Ovary (tissue), 9 donors: Measurements from ENCODE around the gene CTAGE9. TPM values are rescaled to one million over a fixed set of nuclear protein-coding genes. Genes with fewer than 3 reads are reported as not detected.

Experiments used
- DNase-seq, 5 donors: peaks; one replicate each; pipeline ENCODE4 v3.0.0-alpha.2; 2019 to 2020
- H3K27ac ChIP-seq, 2 donors: fragments of 200-600 bp; one replicate each; pipeline versions ENCODE4 v1.5.1 to v1.8.0; 2019 to 2022
- H3K27me3 ChIP-seq: fragments of 200-600 bp; one replicate; pipeline ENCODE4 v1.8.0; 2022
- H3K36me3 ChIP-seq: fragments of 200-600 bp; sonication (generic); one replicate; pipeline ENCODE4 v1.5.1; 2019
- H3K4me1 ChIP-seq: one replicate; pipeline ENCODE4 v1.8.1; 2013; ENCODE audit warnings: mild to moderate bottlenecking, moderate library complexity; ENCODE audit not compliant: insufficient read depth
- H3K4me3 ChIP-seq: fragments of 200-600 bp; sonication (generic); one replicate; pipeline ENCODE4 v1.5.1; 2017
- H3K9me3 ChIP-seq, 2 donors: fragments of 200-600 bp in 1 of 2; sonication (generic) in 1 of 2; one replicate each; pipeline versions ENCODE4 v1.5.1 to v1.8.1; 2013 to 2019; ENCODE audit warnings: mild to moderate bottlenecking in 1 of 2, moderate library complexity in 1 of 2
- EP300 ChIP-seq: sonication (generic); formaldehyde crosslinking; IDR thresholded peaks from one replicate; pipeline ENCODE4 v1.6.1; 2017; ENCODE audit warnings: antibody characterized with exemption
- POLR2A ChIP-seq: fragments of 450-650 bp; IDR thresholded peaks from one replicate; pipeline ENCODE4 v1.6.1; 2017; ENCODE audit warnings: antibody characterized with exemption, mild to moderate bottlenecking, moderate library complexity
- WGBS, 3 donors: extraction: QIAGEN DNeasy Blood & Tissue Kit in 1 of 3; methylation state at CpG; one replicate each; pipeline versions ENCODE4 v1.1.5 to v1.1.7; 2013 to 2017; 5-methylcytosine and 5-hydroxymethylcytosine counted together
- intact Hi-C, 4 donors: fragments of 100-400 bp; cut with DNase I; formaldehyde crosslinking; loops; one replicate each; pipeline versions ENCODE4 v1.11.0 to v1.15.1; 2022 to 2023
- polyA plus RNA-seq, 2 donors: library from polyadenylated mRNA; stranded (reverse); fragments of 200-250 nt in 1 of 2; fragments of 350-450 nt in 1 of 2; fragmentation: Illumina TruSeq in 1 of 2; extraction: RNeasy Lipid Tissue Mini Kit (QIAGEN cat#74804) in 1 of 2; gene quantifications; one replicate each; pipeline ENCODE4 v1.2.3, GENCODE V29; 2013 to 2014
- total RNA-seq, 7 donors: library from RNA; depleted of rRNA in 2 of 7; stranded (reverse); fragments of >200 nt in 2 of 7; fragmentation: NEBNext Ultra II Directional in 3 of 7; extraction: Animal tissue kit (Norgen Biotek cat#: 25700) in 3 of 7; gene quantifications; one replicate each; pipeline versions ENCODE4 v1.1.0 to v1.2.4, GENCODE V29; 2016 to 2023
- TF ChIP-seq, protein P1 (sequence below), 3 donors: fragments of 450-650 bp in 2 of 3; fragments of 200-600 bp in 1 of 3; IDR thresholded peaks; one replicate each; pipeline versions ENCODE4 v1.5.1 to v1.8.0; 2016 to 2022; ENCODE audit warnings: antibody characterized with exemption in 3 of 3, mild to moderate bottlenecking in 1 of 3
- donor health status: DM: no; HTN: no; CAD: no; lungs with moderate emphysema.
- donor health status: DM: no; HTN: no; CAD: no.
- donor health status: Bipolar disorder and iron deficiency.
- donor health status: DM: yes; HTN: yes; CAD: no.
- donor health status: DM: no; HTN: no; CAD: no.
- donor health status: DM: yes; HTN: yes; CAD: no.

Gene CTAGE9
- total and polyA plus RNA-seq, 9 donors, result not detected

DNA sequence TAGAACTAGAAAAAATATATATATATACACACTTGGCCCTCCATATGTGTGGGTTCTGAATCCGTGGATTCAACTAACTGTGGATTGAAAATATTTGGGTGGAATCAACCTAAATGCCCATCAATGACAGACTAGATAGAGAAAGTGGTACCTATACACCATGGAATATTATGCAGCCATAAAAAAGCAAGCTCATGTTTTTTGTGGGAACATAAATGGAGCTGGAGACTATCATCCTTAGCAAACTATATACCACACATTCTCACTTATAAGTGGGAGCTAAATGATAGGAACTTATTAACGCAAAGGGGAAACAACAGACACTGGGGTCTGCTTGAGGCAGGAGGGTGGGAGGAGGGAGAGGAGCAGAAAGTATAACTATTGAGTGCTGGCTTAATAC lies 37.6 kb downstream of the CTAGE9 start:
- intact Hi-C loops, result no loop called here
- H3K4me1 ChIP-seq, result no peaks in the 10 kb centered on the region
- DNase-seq, result no peak
- H3K4me3 ChIP-seq, result no peak overlapping the region
- TF ChIP-seq, protein P1, sequence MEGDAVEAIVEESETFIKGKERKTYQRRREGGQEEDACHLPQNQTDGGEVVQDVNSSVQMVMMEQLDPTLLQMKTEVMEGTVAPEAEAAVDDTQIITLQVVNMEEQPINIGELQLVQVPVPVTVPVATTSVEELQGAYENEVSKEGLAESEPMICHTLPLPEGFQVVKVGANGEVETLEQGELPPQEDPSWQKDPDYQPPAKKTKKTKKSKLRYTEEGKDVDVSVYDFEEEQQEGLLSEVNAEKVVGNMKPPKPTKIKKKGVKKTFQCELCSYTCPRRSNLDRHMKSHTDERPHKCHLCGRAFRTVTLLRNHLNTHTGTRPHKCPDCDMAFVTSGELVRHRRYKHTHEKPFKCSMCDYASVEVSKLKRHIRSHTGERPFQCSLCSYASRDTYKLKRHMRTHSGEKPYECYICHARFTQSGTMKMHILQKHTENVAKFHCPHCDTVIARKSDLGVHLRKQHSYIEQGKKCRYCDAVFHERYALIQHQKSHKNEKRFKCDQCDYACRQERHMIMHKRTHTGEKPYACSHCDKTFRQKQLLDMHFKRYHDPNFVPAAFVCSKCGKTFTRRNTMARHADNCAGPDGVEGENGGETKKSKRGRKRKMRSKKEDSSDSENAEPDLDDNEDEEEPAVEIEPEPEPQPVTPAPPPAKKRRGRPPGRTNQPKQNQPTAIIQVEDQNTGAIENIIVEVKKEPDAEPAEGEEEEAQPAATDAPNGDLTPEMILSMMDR (IDR thresholded peaks at IDR 0.05), result no peak
- no peak for TF ChIP-seq EP300
- TF ChIP-seq POLR2A, result no peak
- H3K27me3 ChIP-seq, result no peaks in the 10 kb centered on the region
- WGBS, 3 donors, result 91 to 96% (median 93%) methylated on average over 2 of the region's 2 CpGs
- H3K9me3 ChIP-seq, result no peaks in the 10 kb centered on the region
- H3K36me3 ChIP-seq, result no peaks in the 10 kb centered on the region
- H3K27ac ChIP-seq, result no peak overlapping the region

- no peaks in the 10 kb centered on the region for H3K36me3 ChIP-seq
- no peak overlapping the region for H3K4me3 ChIP-seq
- intact Hi-C loops, result no loop called here
- 9 to 26% (median 9%) methylated on average over 1 of the region's 1 CpG for WGBS, 3 donors
- H3K27ac ChIP-seq, result no peak overlapping the region
- DNase-seq, result no peak
- no peaks in the 10 kb centered on the region for H3K4me1 ChIP-seq
- TF ChIP-seq EP300 (no peak), POLR2A (no peak)
- TF ChIP-seq, protein P1 (IDR thresholded peaks at IDR 0.05), result no peak
- H3K27me3 ChIP-seq, result no peaks in the 10 kb centered on the region
- H3K9me3 ChIP-seq, result no peaks in the 10 kb centered on the region
These were observed 40.9 kb downstream of the CTAGE9 start for GRCh38 chr6:131669891-131670290.

DNA sequence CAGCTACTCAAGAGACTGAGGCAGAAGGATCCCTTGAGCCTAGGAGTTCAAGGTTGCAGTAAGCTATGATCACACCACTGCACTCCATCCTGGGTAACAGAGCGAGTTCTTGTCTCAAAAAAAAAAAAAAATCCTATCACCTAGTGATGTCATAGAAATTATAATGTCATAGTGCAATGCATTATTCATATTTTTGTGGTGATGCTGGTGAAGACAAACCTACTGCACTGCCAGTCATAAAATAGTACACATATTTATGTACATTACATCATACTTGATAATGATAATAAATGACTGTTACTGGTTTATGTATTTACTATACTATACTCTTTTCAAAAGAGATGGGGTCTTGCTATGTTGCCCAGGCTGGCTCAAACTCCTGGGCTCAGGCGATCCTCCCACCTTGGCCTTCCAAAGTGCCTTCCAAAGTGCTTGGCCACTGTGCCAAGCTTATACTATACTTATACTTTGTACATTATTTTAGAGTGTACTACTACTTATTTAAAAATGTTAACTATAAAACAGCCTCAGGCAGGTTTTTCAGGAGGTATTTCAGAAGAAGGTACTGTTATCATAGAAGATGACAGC lies 47.1 kb downstream of the CTAGE9 start:
- Histone ChIP-seq H3K9me3 (no peaks in the 10 kb centered on the region), H3K36me3 (no peaks in the 10 kb centered on the region), H3K4me3 (no peak overlapping the region), H3K4me1 (no peaks in the 10 kb centered on the region), H3K27ac (no peak overlapping the region), H3K27me3 (no peaks in the 10 kb centered on the region)
- DNase-seq, result no peak
- intact Hi-C loops, result no loop called here
- WGBS, 3 donors, result 93 to 95% (median 94%) methylated on average over 2 of the region's 2 CpGs
- TF ChIP-seq, protein P1 (IDR thresholded peaks at IDR 0.05), result no peak
- TF ChIP-seq POLR2A, result no peak
- no peak for TF ChIP-seq EP300

GRCh38 chr6:131660195-131660594 lies 50.6 kb downstream of the CTAGE9 start:
- Histone ChIP-seq H3K4me3 (no peak overlapping the region), H3K9me3 (no peaks in the 10 kb centered on the region), H3K36me3 (no peaks in the 10 kb centered on the region), H3K4me1 (no peaks in the 10 kb centered on the region), H3K27me3 (no peaks in the 10 kb centered on the region), H3K27ac (no peak overlapping the region)
- WGBS, 3 donors, result 76 to 93% (median 81%) methylated on average over 1 of the region's 1 CpG
- intact Hi-C loops, result no loop called here
- no peak for TF ChIP-seq EP300
- TF ChIP-seq, protein P1 (IDR thresholded peaks at IDR 0.05), result no peak
- TF ChIP-seq POLR2A, result no peak
- DNase-seq, result no peak

Other genes starting within 250 kb of the CTAGE9 start
- under 1 TPM in 4 of 7 donors, not detected in 3; 0.20 to 0.69 (median 0.38) TPM for gene ARG1, start 137.8 kb downstream of the CTAGE9 start, total RNA-seq
- gene ARG1, start 137.8 kb downstream of the CTAGE9 start, polyA plus RNA-seq, result under 1 TPM in 1 of 2 donors, not detected in 1; 0.08 TPM
- gene MED23, start 82.8 kb downstream of the CTAGE9 start, total RNA-seq, result 10 to 100 TPM; 21.7 to 28.5 (median 27.7) TPM
- 10 to 100 TPM; 11.2 to 21.2 TPM for gene MED23, start 82.8 kb downstream of the CTAGE9 start, polyA plus RNA-seq
- 1 to 10 TPM in 5 of 7 donors, under 1 TPM in 2; 0.68 to 1.7 (median 1.4) TPM for gene ENPP3, start 73.7 kb downstream of the CTAGE9 start, total RNA-seq
- gene ENPP3, start 73.7 kb downstream of the CTAGE9 start, polyA plus RNA-seq, result 1 to 10 TPM in 1 of 2 donors, under 1 TPM in 1; 0.41 to 3.9 TPM
- gene OR2A4, start 9.6 kb downstream of the CTAGE9 start, total RNA-seq, result not detected
- not detected for gene OR2A4, start 9.6 kb downstream of the CTAGE9 start, polyA plus RNA-seq
- gene ENPP1, start 97.0 kb upstream of the CTAGE9 start, total RNA-seq, result 10 to 100 TPM in 6 of 7 donors, 1 to 10 TPM in 1; 8.1 to 40.7 (median 23.0) TPM
- gene ENPP1, start 97.0 kb upstream of the CTAGE9 start, polyA plus RNA-seq, result 10 to 100 TPM in 1 of 2 donors, 1 to 10 TPM in 1; 5.4 to 12.4 TPM
- gene CCN2, start 240.4 kb upstream of the CTAGE9 start, total RNA-seq, result 10 to 100 TPM; 18.3 to 88.0 (median 52.8) TPM
- 100 to 1,000 TPM in 1 of 2 donors, 10 to 100 TPM in 1; 74.2 to 191 TPM for gene CCN2, start 240.4 kb upstream of the CTAGE9 start, polyA plus RNA-seq